ENCODE measurements around the gene BPIFB1. TPM values are rescaled to one million over a fixed set of nuclear protein-coding genes. Genes with fewer than 3 reads are reported as not detected.

Gene BPIFB1
- total and polyA plus RNA-seq, 2 donors = 0.24 to 0.55 TPM

- 78% methylated on average over 6 of the region's 6 CpGs for WGBS
- Histone ChIP-seq H3K4me3 (ENCODE audit: low read length in 2 of 2) (no peak overlapping the region), H3K27me3 (ENCODE audit: control insufficient read depth in 2 of 2, insufficient read depth in 1 of 2, low read length in 1 of 2) (no peaks in the 10 kb centered on the region), H3K4me1 (ENCODE audit: control insufficient read depth in 2 of 2, insufficient read depth in 2 of 2, low read length in 2 of 2) (no peaks in the 10 kb centered on the region), H3K36me3 (ENCODE audit: control insufficient read depth in 2 of 2, insufficient read depth in 2 of 2, low read length in 1 of 2) (no peaks in the 10 kb centered on the region), H3K9me3 (ENCODE audit: control insufficient read depth in 2 of 2, insufficient read depth in 1 of 2, low read length in 1 of 2) (peaks cover 0 to 3% of the 10 kb centered on the region in 2 donors), H3K27ac (ENCODE audit: low read depth in 1 of 2, low read length in 1 of 2) (no peak overlapping the region)
- DNase-seq (ENCODE audit: low read depth in 6 of 9, low spot score in 9 of 9) = no peak
Observed at GRCh38 chr20:33337531-33338165, 54.6 kb downstream of the BPIFB1 start.

- no peaks in the 10 kb centered on the region for H3K27me3 ChIP-seq (ENCODE audit: control insufficient read depth in 2 of 2, insufficient read depth in 1 of 2, low read length in 1 of 2)
- no peak for DNase-seq (ENCODE audit: low read depth in 6 of 9, low spot score in 9 of 9)
- no peak overlapping the region for H3K27ac ChIP-seq (ENCODE audit: low read depth in 1 of 2, low read length in 1 of 2)
- 92% methylated on average over 5 of the region's 5 CpGs for WGBS
- H3K4me1 ChIP-seq (ENCODE audit: control insufficient read depth in 2 of 2, insufficient read depth in 2 of 2, low read length in 2 of 2) = no peaks in the 10 kb centered on the region
- no peak overlapping the region for H3K4me3 ChIP-seq (ENCODE audit: low read length in 2 of 2)
- H3K9me3 ChIP-seq (ENCODE audit: control insufficient read depth in 2 of 2, insufficient read depth in 1 of 2, low read length in 1 of 2) = peaks cover 0 to 3% of the 10 kb centered on the region in 2 donors
- H3K36me3 ChIP-seq (ENCODE audit: control insufficient read depth in 2 of 2, insufficient read depth in 2 of 2, low read length in 1 of 2) = no peaks in the 10 kb centered on the region
Observed at GRCh38 chr20:33338467-33339258, 55.6 kb downstream of the BPIFB1 start.

- no peak overlapping the region for H3K27ac ChIP-seq (ENCODE audit: low read depth in 1 of 2, low read length in 1 of 2)
- no peak for DNase-seq (ENCODE audit: low read depth in 6 of 9, low spot score in 9 of 9)
- H3K27me3 ChIP-seq (ENCODE audit: control insufficient read depth in 2 of 2, insufficient read depth in 1 of 2, low read length in 1 of 2) = no peaks in the 10 kb centered on the region
- H3K36me3 ChIP-seq (ENCODE audit: control insufficient read depth in 2 of 2, insufficient read depth in 2 of 2, low read length in 1 of 2) = no peaks in the 10 kb centered on the region
- H3K4me3 ChIP-seq (ENCODE audit: low read length in 2 of 2) = no peak overlapping the region
- peaks cover 0 to 3% of the 10 kb centered on the region in 2 donors for H3K9me3 ChIP-seq (ENCODE audit: control insufficient read depth in 2 of 2, insufficient read depth in 1 of 2, low read length in 1 of 2)
- H3K4me1 ChIP-seq (ENCODE audit: control insufficient read depth in 2 of 2, insufficient read depth in 2 of 2, low read length in 2 of 2) = no peaks in the 10 kb centered on the region
- WGBS = 75% methylated on average over 8 of the region's 8 CpGs
Observed at GRCh38 chr20:33339515-33340058, 56.6 kb downstream of the BPIFB1 start.

- H3K27me3 ChIP-seq (ENCODE audit: control insufficient read depth in 2 of 2, insufficient read depth in 1 of 2, low read length in 1 of 2) = no peaks in the 10 kb centered on the region
- no peaks in the 10 kb centered on the region for H3K4me1 ChIP-seq (ENCODE audit: control insufficient read depth in 2 of 2, insufficient read depth in 2 of 2, low read length in 2 of 2)
- no peaks in the 10 kb centered on the region for H3K9me3 ChIP-seq (ENCODE audit: control insufficient read depth in 2 of 2, insufficient read depth in 1 of 2, low read length in 1 of 2)
- H3K36me3 ChIP-seq (ENCODE audit: control insufficient read depth in 2 of 2, insufficient read depth in 2 of 2, low read length in 1 of 2) = peaks cover 0 to 5% of the 10 kb centered on the region in 2 donors
- H3K4me3 ChIP-seq (ENCODE audit: low read length in 2 of 2) = no peak overlapping the region
- over 99% methylated on average over 4 of the region's 4 CpGs for WGBS
- no peak overlapping the region for H3K27ac ChIP-seq (ENCODE audit: low read depth in 1 of 2, low read length in 1 of 2)
- DNase-seq (ENCODE audit: low read depth in 6 of 9, low spot score in 9 of 9) = no peak
Observed at GRCh38 chr20:33343521-33343920, 60.5 kb downstream of the BPIFB1 start.

- WGBS = 81% methylated on average over 9 of the region's 9 CpGs
- Histone ChIP-seq H3K36me3 (ENCODE audit: control insufficient read depth in 2 of 2, insufficient read depth in 2 of 2, low read length in 1 of 2) (peaks cover 4 to 12% of the 10 kb centered on the region in 2 donors), H3K27me3 (ENCODE audit: control insufficient read depth in 2 of 2, insufficient read depth in 1 of 2, low read length in 1 of 2) (no peaks in the 10 kb centered on the region), H3K27ac (ENCODE audit: low read depth in 1 of 2, low read length in 1 of 2) (no peak overlapping the region), H3K4me1 (ENCODE audit: control insufficient read depth in 2 of 2, insufficient read depth in 2 of 2, low read length in 2 of 2) (no peaks in the 10 kb centered on the region), H3K4me3 (ENCODE audit: low read length in 2 of 2) (no peak overlapping the region), H3K9me3 (ENCODE audit: control insufficient read depth in 2 of 2, insufficient read depth in 1 of 2, low read length in 1 of 2) (no peaks in the 10 kb centered on the region)
- DNase-seq (ENCODE audit: low read depth in 6 of 9, low spot score in 9 of 9) = no peak
Observed at GRCh38 chr20:33345342-33345741, 62.3 kb downstream of the BPIFB1 start.

GRCh38 chr20:33348136-33348937 lies 65.3 kb downstream of the BPIFB1 start:
- no peak overlapping the region for H3K4me3 ChIP-seq (ENCODE audit: low read length in 2 of 2)
- WGBS = 98% methylated on average over 11 of the region's 11 CpGs
- H3K27ac ChIP-seq (ENCODE audit: low read depth in 1 of 2, low read length in 1 of 2) = no peak overlapping the region
- H3K36me3 ChIP-seq (ENCODE audit: control insufficient read depth in 2 of 2, insufficient read depth in 2 of 2, low read length in 1 of 2) = peaks cover 10 to 19% of the 10 kb centered on the region in 2 donors
- no peaks in the 10 kb centered on the region for H3K27me3 ChIP-seq (ENCODE audit: control insufficient read depth in 2 of 2, insufficient read depth in 1 of 2, low read length in 1 of 2)
- H3K4me1 ChIP-seq (ENCODE audit: control insufficient read depth in 2 of 2, insufficient read depth in 2 of 2, low read length in 2 of 2) = no peaks in the 10 kb centered on the region
- H3K9me3 ChIP-seq (ENCODE audit: control insufficient read depth in 2 of 2, insufficient read depth in 1 of 2, low read length in 1 of 2) = no peaks in the 10 kb centered on the region
- DNase-seq (ENCODE audit: low read depth in 6 of 9, low spot score in 9 of 9) = no peak

GRCh38 chr20:33349493-33349892 lies 66.5 kb downstream of the BPIFB1 start:
- H3K36me3 ChIP-seq (ENCODE audit: control insufficient read depth in 2 of 2, insufficient read depth in 2 of 2, low read length in 1 of 2) = peaks cover 10 to 22% of the 10 kb centered on the region in 2 donors
- no peaks in the 10 kb centered on the region for H3K9me3 ChIP-seq (ENCODE audit: control insufficient read depth in 2 of 2, insufficient read depth in 1 of 2, low read length in 1 of 2)
- H3K4me1 ChIP-seq (ENCODE audit: control insufficient read depth in 2 of 2, insufficient read depth in 2 of 2, low read length in 2 of 2) = no peaks in the 10 kb centered on the region
- no peaks in the 10 kb centered on the region for H3K27me3 ChIP-seq (ENCODE audit: control insufficient read depth in 2 of 2, insufficient read depth in 1 of 2, low read length in 1 of 2)
- WGBS = 93% methylated on average over 8 of the region's 8 CpGs
- no peak for DNase-seq (ENCODE audit: low read depth in 6 of 9, low spot score in 9 of 9)
- no peak overlapping the region for H3K27ac ChIP-seq (ENCODE audit: low read depth in 1 of 2, low read length in 1 of 2)
- no peak overlapping the region for H3K4me3 ChIP-seq (ENCODE audit: low read length in 2 of 2)

GRCh38 chr20:33351696-33352095 lies 68.7 kb downstream of the BPIFB1 start:
- H3K27ac ChIP-seq (ENCODE audit: low read depth in 1 of 2, low read length in 1 of 2) = no peak overlapping the region
- 79% methylated on average over 3 of the region's 3 CpGs for WGBS

More at GRCh38 chr20:33351696-33352095, 68.7 kb downstream of the BPIFB1 start:
- Histone ChIP-seq H3K27me3 (ENCODE audit: control insufficient read depth in 2 of 2, insufficient read depth in 1 of 2, low read length in 1 of 2) (no peaks in the 10 kb centered on the region), H3K4me3 (ENCODE audit: low read length in 2 of 2) (no peak overlapping the region), H3K36me3 (ENCODE audit: control insufficient read depth in 2 of 2, insufficient read depth in 2 of 2, low read length in 1 of 2) (peaks cover 14 to 22% of the 10 kb centered on the region in 2 donors), H3K9me3 (ENCODE audit: control insufficient read depth in 2 of 2, insufficient read depth in 1 of 2, low read length in 1 of 2) (no peaks in the 10 kb centered on the region), H3K4me1 (ENCODE audit: control insufficient read depth in 2 of 2, insufficient read depth in 2 of 2, low read length in 2 of 2) (no peaks in the 10 kb centered on the region)
- no peak for DNase-seq (ENCODE audit: low read depth in 6 of 9, low spot score in 9 of 9)
